Measurements from ENCODE around the gene PPY.
"Not testable (repeated sequence)": the region's sequence is repeated elsewhere in the genome, so short reads cannot be mapped to it uniquely, and the experiment has no call there.

The PPY gene

DNA sequence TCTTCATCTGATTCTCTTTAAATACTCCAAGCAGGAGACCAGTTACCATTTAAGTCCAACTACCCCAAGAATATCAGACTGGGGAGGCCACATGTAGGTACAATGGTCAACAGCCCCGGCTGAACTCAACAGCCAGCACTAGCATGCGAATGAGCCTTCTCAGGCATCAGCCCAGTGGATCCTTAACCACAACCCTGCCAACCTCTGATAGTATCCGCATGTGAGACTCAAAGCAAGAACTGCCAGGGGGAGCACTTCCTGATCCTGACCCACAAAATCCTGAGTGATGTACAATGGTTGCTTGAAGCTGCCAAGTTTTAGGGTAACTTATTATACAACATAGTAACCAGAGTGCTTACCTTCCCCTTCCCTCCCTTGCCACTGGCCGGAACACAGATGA, 7.5 kb upstream of the PPY start:
- TF ChIP-seq, protein P1, sequence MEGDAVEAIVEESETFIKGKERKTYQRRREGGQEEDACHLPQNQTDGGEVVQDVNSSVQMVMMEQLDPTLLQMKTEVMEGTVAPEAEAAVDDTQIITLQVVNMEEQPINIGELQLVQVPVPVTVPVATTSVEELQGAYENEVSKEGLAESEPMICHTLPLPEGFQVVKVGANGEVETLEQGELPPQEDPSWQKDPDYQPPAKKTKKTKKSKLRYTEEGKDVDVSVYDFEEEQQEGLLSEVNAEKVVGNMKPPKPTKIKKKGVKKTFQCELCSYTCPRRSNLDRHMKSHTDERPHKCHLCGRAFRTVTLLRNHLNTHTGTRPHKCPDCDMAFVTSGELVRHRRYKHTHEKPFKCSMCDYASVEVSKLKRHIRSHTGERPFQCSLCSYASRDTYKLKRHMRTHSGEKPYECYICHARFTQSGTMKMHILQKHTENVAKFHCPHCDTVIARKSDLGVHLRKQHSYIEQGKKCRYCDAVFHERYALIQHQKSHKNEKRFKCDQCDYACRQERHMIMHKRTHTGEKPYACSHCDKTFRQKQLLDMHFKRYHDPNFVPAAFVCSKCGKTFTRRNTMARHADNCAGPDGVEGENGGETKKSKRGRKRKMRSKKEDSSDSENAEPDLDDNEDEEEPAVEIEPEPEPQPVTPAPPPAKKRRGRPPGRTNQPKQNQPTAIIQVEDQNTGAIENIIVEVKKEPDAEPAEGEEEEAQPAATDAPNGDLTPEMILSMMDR (conservative IDR thresholded peaks at IDR 0.05), result no peak
- TF ChIP-seq ZFX (IDR thresholded peaks at IDR 0.05), result no peak

DNA sequence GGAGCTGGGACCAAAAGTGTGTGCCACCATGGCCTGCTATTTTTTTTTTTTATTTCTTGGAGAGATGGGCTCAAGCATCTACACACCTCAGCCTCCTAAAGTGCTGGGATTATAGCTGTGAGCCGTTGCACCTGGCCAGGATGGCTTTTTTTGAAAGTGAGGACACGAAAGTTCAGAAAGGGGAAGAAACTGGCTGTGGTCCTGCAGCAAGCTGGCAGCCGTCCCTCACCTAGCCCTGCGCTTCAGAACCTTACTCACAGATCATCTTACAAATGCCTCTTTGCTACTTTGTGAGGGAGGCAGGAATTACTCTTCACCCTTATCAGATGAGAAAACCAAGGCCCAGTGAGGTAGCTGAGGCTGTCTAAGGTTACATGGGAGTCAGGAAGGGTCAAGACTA, 4.5 kb upstream of the PPY start:
- no peak overlapping the region for H3K27ac ChIP-seq
- no peak for TF ChIP-seq ZFX (IDR thresholded peaks at IDR 0.05)
- TF ChIP-seq, protein P1 (conservative IDR thresholded peaks at IDR 0.05), result no peak

More for the DNA sequence above, 7.5 kb upstream of the PPY start:
- no peak overlapping the region for H3K27ac ChIP-seq

DNA sequence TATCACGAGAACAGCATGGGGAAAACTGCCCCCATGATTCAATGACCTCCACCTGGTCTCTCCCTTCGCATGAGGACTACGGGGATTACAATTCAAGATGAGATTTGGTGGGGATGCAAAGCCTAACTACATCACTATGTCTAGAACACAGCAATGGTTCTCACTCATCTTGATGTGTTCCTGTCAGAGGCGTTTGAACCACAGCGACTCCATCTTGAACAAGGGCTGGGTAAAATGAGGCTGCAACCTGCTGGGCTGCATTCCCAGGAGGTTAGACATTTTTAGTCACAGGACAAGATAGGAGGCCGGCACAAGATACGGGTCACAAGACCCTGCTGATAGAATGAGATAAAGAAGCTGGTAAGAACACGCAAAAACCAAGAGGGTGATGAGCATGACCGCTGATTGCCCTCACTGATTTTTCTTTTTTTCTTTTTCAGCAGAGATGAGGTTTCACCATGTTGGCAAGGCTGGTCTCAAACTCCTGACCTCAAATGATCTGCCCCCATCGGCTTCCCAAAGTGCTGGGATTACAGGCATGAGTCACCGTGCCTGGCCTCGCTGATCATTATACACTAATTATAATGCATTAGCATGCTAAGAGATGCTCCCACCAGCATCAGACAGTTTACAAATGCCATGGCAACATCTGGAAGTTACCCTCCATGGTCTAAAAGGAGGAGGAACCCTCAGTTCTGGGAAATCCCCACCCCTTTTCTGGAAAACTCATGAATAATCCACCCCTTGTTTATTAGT, 3.0 kb upstream of the PPY start:
- no peak for TF ChIP-seq ZFX (IDR thresholded peaks at IDR 0.05)
- TF ChIP-seq, protein P1 (conservative IDR thresholded peaks at IDR 0.05), result no peak
- H3K27ac ChIP-seq, result no peak overlapping the region

DNA sequence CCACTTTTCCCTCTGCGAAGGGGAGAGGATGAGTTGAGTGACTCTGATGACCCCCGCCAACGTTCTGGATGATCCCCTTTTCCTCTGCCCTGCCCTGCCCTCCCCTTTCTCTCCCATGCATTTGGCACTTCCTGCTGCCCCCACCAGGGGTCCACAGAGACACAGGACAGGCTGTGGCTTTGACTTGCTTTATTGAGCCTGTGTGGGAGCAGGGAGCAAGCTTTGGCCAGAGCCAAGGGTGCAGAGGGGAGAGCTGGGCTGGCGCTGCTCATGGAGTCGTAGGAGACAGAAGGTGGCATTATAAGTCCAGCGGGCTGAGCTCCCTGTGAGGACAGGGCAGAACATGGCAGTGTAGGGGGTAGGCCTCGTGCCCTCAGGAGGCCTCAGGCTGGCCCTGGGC, 1.6 kb downstream of the PPY start:
- TF ChIP-seq, protein P1 (conservative IDR thresholded peaks at IDR 0.05), result peak; percentile 26; the same call in 1 of the 2 replicates
- TF ChIP-seq ZFX (IDR thresholded peaks at IDR 0.05), result no peak

DNA sequence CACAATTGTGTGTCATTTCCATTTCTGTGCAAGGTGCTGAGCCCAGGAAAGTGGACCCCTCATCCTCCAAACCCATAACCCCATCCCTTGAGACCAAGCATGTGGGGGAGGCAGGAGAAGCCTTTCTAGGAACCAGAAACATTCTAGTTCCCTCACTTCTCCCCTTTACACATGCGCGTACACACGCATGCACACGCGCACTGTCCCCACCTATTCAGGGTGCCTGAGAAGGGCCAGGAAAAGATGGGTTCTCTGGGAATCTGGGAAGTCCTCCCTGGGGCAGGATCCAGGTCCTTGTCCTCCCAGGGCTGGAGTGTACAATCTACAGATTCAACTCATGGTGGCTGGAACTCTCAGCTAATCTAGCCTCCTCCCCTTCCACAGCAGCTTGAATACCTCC, 2.4 kb downstream of the PPY start:
- H3K27ac ChIP-seq, result no peak overlapping the region
- TF ChIP-seq, protein P1 (conservative IDR thresholded peaks at IDR 0.05), result no peak
- no peak for TF ChIP-seq ZFX (IDR thresholded peaks at IDR 0.05)

More for the DNA sequence above, 1.6 kb downstream of the PPY start:
- H3K27ac ChIP-seq, result no peak overlapping the region

DNA sequence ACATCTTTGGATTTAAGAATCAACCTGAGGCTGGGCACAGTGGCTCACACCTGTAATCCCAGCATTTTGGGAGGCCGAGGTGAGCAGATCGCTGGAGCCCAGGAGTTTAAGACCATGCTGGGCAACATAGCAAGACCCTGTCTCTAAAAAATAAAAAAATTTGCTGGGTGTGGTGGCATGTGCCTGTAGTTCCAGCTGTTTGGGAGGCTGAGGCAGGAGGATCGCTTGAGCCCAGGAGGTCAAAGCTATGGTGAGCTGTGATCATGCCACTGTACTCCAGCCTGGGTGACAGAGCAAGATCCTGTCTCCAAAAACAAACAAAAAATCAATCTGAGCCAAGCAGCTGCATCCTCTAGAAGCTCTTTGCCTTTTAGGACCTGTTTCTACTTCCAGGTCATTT, 2.8 kb downstream of the PPY start:
- not testable (repeated sequence) for H3K27ac ChIP-seq

DNA sequence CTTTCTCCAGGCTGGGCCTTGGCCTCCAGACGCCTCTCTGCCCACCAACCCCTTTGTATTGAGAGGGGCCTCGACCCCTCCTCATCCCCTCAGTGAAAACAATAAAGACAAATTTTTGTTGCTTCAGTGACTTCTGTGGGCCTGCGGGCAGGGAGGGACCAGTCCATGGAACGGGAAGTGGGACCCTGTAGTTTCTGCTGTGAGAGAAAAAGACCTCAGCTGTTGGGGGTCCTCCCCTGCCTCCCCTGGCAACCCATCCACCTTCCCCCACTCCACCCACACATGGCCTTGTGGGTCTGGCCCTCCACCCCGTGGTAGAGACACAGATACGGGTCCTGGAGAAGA, 3.5 kb downstream of the PPY start:
- H3K27ac ChIP-seq, result peak overlapping the region; percentile 59; the same call in 1 of the 2 replicates
- no peak for TF ChIP-seq ZFX (IDR thresholded peaks at IDR 0.05)
- TF ChIP-seq, protein P1 (conservative IDR thresholded peaks at IDR 0.05), result no peak

DNA sequence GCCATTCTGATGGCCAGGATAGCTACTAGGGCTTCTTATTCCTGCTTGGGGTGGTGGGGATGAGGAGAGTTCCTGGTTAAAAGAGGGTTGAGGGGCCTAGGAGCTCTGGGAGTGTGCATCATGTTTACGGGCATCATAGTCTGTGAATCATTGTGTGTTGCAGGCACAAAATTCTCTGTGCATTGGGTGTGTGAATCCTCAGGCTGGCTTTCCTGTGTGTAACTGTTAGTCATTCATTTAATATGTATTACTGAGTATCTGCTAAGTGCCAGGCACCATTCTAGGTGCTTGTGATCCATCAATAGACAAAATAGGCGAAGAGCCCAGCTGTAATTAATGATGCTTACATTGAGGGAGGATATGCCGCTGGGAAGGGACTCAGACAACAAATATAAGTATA, 5.8 kb downstream of the PPY start:
- TF ChIP-seq, protein P1 (conservative IDR thresholded peaks at IDR 0.05), result no peak
- no peak for TF ChIP-seq ZFX (IDR thresholded peaks at IDR 0.05)
- H3K27ac ChIP-seq, result no peak overlapping the region
